ENCODE measurements around the gene TTC23. TPM values are rescaled to one million over a fixed set of nuclear protein-coding genes. Genes with fewer than 3 reads are reported as not detected.

The TTC23 gene
- polyA plus RNA-seq, 1 donor (not counting 4 experiments of a cell fraction or from before 2014, with no cell fraction given), result 6.7 TPM

DNA sequence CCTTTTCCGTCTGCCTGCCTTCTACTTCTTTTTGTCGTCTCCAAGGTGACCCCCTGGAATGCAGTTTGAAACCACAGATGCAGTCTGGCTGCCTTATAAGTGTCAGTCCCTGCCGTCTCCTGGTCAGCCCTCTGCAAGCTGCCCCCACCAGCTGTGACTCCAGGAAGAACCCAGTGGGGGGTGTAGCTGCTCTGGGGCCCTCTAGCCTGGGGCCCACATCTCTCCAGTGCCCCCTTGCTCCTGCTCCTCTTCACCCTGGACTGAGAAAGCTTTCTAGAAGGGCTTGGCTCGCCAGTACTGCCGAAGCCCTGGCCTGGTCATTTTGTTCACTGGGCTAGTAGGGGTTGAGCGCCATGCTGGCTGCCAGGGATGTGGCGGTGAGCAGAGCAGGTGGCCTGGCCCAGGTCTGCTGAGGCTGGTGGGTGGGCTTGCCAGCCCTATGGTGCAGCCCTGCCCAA, 123.2 kb downstream of the TTC23 start:
- no peaks in the 10 kb centered on the region for H4K20me1 ChIP-seq (ENCODE audit: control insufficient read depth, extremely low read depth, insufficient read depth, low read length)
- TF ChIP-seq EZH2 (IDR thresholded peaks at IDR 0.05; ENCODE audit: low read length), result no peak
- TF ChIP-seq, protein P1, sequence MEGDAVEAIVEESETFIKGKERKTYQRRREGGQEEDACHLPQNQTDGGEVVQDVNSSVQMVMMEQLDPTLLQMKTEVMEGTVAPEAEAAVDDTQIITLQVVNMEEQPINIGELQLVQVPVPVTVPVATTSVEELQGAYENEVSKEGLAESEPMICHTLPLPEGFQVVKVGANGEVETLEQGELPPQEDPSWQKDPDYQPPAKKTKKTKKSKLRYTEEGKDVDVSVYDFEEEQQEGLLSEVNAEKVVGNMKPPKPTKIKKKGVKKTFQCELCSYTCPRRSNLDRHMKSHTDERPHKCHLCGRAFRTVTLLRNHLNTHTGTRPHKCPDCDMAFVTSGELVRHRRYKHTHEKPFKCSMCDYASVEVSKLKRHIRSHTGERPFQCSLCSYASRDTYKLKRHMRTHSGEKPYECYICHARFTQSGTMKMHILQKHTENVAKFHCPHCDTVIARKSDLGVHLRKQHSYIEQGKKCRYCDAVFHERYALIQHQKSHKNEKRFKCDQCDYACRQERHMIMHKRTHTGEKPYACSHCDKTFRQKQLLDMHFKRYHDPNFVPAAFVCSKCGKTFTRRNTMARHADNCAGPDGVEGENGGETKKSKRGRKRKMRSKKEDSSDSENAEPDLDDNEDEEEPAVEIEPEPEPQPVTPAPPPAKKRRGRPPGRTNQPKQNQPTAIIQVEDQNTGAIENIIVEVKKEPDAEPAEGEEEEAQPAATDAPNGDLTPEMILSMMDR (optimal IDR thresholded peaks at IDR 0.05 in 1 of 3, IDR thresholded peaks at IDR 0.05 in 1 of 3, conservative IDR thresholded peaks at IDR 0.05 in 1 of 3; ENCODE audit: extremely low read depth in 1 of 3, insufficient read depth in 2 of 3, low read length in 3 of 3), result no peak
- H3K9ac ChIP-seq (ENCODE audit: control insufficient read depth, extremely low read depth, insufficient read depth, low read length), result no peak overlapping the region
- H3K4me3 ChIP-seq (ENCODE audit: control insufficient read depth in 2 of 3, extremely low read depth in 1 of 3, insufficient read depth in 2 of 3, low read depth in 1 of 3, low read length in 3 of 3), result no peak overlapping the region
- DNase-seq (ENCODE audit: low read depth, low spot score) (no peak), FAIRE-seq (no peak)
- no peaks in the 10 kb centered on the region for H3K9me3 ChIP-seq (ENCODE audit: control insufficient read depth, low read depth, low read length)
- no peak overlapping the region for H2AFZ ChIP-seq (ENCODE audit: control insufficient read depth, low read length)
- no peaks in the 10 kb centered on the region for H3K9me1 ChIP-seq (ENCODE audit: control insufficient read depth, extremely low read depth, insufficient read depth, low read length)
- no peak overlapping the region for H3K4me2 ChIP-seq (ENCODE audit: control insufficient read depth, extremely low read depth, insufficient read depth, low read depth, low read length)
- H3K79me2 ChIP-seq (ENCODE audit: control insufficient read depth, insufficient read depth, low read length), result no peaks in the 10 kb centered on the region
- no peak overlapping the region for H3K27ac ChIP-seq (ENCODE audit: control insufficient read depth, insufficient read depth, low read length)
- dilution Hi-C loops (cut with MboI; ENCODE audit: extremely low pct_ligation_motif_present, low sequenced_read_pairs), result no loop called here
- peaks cover 17% of the 10 kb centered on the region for H3K4me1 ChIP-seq (ENCODE audit: control insufficient read depth, extremely low read depth, insufficient read depth, low read length)
- H3K27me3 ChIP-seq (ENCODE audit: control insufficient read depth, extremely low read depth, insufficient read depth, low read length), result no peaks in the 10 kb centered on the region
- no peaks in the 10 kb centered on the region for H3K36me3 ChIP-seq (ENCODE audit: control insufficient read depth in 2 of 2, extremely low read depth in 1 of 2, insufficient read depth in 2 of 2, low read length in 2 of 2)

DNA sequence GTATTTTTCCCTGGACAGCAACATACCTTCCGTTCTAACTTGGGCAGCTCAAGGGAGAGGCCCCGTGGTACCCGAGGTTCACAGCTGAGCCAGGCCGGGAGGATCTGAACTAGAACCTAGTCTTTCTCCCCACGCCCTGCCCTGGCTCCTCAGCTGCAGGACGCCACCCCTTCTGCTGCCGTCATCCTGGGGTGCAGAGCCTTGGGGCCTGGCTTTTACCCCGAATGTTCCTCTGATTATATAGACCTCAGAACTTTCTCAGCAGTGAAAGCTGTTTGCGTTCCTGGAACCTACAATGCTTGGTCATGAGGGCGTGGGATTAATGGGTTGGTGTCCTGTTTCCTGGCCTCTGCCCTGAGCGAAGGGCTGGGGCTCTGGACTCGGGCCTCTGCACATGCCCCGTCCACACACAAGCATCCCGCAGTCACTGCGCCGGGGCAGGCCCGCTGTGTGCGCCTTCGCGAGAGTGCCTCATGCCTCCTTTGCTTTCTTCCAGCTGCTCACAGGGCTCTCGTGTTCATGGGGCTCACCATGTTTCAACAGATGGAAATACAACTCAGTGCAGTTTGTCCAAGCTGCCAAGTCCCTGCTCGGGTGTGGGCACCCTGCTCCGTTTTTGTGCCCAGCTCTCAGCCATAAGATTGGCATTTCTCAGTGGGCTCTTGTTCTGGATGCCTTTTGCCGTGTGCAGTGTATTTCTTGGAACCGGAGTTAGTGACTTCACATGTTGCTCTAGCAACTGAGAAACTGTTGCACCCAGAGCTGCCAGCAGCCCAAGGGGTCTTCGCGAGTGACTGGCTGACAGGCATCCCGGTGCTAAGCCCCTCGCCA, 124.1 kb downstream of the TTC23 start:
- Histone ChIP-seq H3K27ac (ENCODE audit: control insufficient read depth, insufficient read depth, low read length) (no peak overlapping the region), H3K4me2 (ENCODE audit: control insufficient read depth, extremely low read depth, insufficient read depth, low read depth, low read length) (no peak overlapping the region), H2AFZ (ENCODE audit: control insufficient read depth, low read length) (no peak overlapping the region), H3K9me3 (ENCODE audit: control insufficient read depth, low read depth, low read length) (no peaks in the 10 kb centered on the region), H3K36me3 (ENCODE audit: control insufficient read depth in 2 of 2, extremely low read depth in 1 of 2, insufficient read depth in 2 of 2, low read length in 2 of 2) (no peaks in the 10 kb centered on the region), H3K27me3 (ENCODE audit: control insufficient read depth, extremely low read depth, insufficient read depth, low read length) (no peaks in the 10 kb centered on the region), H3K79me2 (ENCODE audit: control insufficient read depth, insufficient read depth, low read length) (no peaks in the 10 kb centered on the region), H3K4me3 (ENCODE audit: control insufficient read depth in 2 of 3, extremely low read depth in 1 of 3, insufficient read depth in 2 of 3, low read depth in 1 of 3, low read length in 3 of 3) (no peak overlapping the region), H3K9me1 (ENCODE audit: control insufficient read depth, extremely low read depth, insufficient read depth, low read length) (no peaks in the 10 kb centered on the region), H3K4me1 (ENCODE audit: control insufficient read depth, extremely low read depth, insufficient read depth, low read length) (peaks cover 17% of the 10 kb centered on the region), H4K20me1 (ENCODE audit: control insufficient read depth, extremely low read depth, insufficient read depth, low read length) (no peaks in the 10 kb centered on the region), H3K9ac (ENCODE audit: control insufficient read depth, extremely low read depth, insufficient read depth, low read length) (no peak overlapping the region)
- DNase-seq (ENCODE audit: low read depth, low spot score) (no peak), FAIRE-seq (no peak)
- TF ChIP-seq, protein P1 (optimal IDR thresholded peaks at IDR 0.05 in 1 of 3, IDR thresholded peaks at IDR 0.05 in 1 of 3, conservative IDR thresholded peaks at IDR 0.05 in 1 of 3; ENCODE audit: extremely low read depth in 1 of 3, insufficient read depth in 2 of 3, low read length in 3 of 3), result no peak
- TF ChIP-seq EZH2 (IDR thresholded peaks at IDR 0.05; ENCODE audit: low read length), result no peak
- dilution Hi-C loops (cut with MboI; ENCODE audit: extremely low pct_ligation_motif_present, low sequenced_read_pairs), result no loop called here
